Fibroblast of the aortic adventitia (primary cell): ENCODE data around the gene GJA9. TPM values are rescaled to one million over a fixed set of nuclear protein-coding genes. Genes with fewer than 3 reads are reported as not detected.
A peak's percentile ranks its signal among the peaks of the same experiment; 100 is the strongest.
"Not testable (repeated sequence)": the region's sequence is repeated elsewhere in the genome, so short reads cannot be mapped to it uniquely, and the experiment has no call there.

ENCODE experiments used
- DNase-seq: peaks from one replicate; pipeline ENCODE4 v3.0.0-alpha.2; 2010; ENCODE audit warnings: low read depth
- H3K4me3 ChIP-seq: 2 replicates; pipeline ENCODE4 v1.5.1; 2011; ENCODE audit warnings: low read depth, mild to moderate bottlenecking, control low read depth, low read length, moderate library complexity
- total RNA-seq: library from RNA; depleted of rRNA; stranded (reverse); fragments of >200 nt; gene quantifications from 2 replicates; pipeline ENCODE4 v1.2.3, GENCODE V29; 2012; ENCODE audit warnings: low replicate concordance
- TF ChIP-seq, protein P1 (sequence below): IDR thresholded peaks from 2 replicates; pipeline ENCODE4 v1.5.1; 2011; ENCODE audit warnings: mild to moderate bottlenecking, low read length, control low read depth, inconsistent platforms; ENCODE audit not compliant: insufficient read depth

Gene GJA9
- total RNA-seq, 1 donor: 0.09 TPM

DNA sequence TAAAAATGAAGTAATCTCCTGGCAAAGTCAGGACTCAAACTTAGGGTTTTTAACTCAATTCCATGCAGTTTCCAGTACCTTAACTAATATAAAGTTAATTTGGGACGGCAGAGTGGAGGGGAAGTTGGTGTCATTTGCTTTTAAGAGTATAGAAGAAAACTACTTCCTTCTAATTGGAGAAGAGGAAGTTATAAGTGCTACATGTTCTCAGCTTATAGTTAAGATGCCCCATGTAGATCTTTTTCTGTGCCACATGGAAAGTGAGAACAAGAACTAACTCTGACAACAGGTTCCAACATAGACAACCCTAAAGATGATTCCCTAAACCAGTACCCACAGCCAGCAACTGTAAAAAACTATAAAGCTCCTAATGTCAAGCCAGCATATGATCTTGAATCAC lies 33.3 kb downstream of the GJA9 start:
- no peak overlapping the region for H3K4me3 ChIP-seq
- TF ChIP-seq, protein P1, sequence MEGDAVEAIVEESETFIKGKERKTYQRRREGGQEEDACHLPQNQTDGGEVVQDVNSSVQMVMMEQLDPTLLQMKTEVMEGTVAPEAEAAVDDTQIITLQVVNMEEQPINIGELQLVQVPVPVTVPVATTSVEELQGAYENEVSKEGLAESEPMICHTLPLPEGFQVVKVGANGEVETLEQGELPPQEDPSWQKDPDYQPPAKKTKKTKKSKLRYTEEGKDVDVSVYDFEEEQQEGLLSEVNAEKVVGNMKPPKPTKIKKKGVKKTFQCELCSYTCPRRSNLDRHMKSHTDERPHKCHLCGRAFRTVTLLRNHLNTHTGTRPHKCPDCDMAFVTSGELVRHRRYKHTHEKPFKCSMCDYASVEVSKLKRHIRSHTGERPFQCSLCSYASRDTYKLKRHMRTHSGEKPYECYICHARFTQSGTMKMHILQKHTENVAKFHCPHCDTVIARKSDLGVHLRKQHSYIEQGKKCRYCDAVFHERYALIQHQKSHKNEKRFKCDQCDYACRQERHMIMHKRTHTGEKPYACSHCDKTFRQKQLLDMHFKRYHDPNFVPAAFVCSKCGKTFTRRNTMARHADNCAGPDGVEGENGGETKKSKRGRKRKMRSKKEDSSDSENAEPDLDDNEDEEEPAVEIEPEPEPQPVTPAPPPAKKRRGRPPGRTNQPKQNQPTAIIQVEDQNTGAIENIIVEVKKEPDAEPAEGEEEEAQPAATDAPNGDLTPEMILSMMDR: no peak
- no peak for DNase-seq

DNA sequence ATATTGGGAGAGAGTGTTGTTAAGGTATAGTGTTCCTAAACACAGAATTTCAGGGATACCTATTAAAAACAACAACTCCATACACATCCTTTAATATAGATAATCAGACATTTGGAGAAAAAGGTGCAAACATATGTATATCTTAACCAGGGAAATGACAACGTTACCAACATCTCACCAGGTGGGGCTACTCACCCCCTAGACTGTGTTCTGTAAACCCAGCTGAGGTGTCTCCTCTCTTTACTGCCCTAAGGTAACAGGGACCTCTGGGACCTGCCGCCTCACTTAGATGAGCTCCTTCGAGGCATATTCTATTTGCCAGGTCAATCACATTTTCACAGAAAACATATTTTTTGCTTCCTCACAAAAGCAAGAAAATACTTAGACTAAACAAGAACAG lies 35.2 kb downstream of the GJA9 start:
- DNase-seq: no peak
- TF ChIP-seq, protein P1: no peak
- no peak overlapping the region for H3K4me3 ChIP-seq

DNA sequence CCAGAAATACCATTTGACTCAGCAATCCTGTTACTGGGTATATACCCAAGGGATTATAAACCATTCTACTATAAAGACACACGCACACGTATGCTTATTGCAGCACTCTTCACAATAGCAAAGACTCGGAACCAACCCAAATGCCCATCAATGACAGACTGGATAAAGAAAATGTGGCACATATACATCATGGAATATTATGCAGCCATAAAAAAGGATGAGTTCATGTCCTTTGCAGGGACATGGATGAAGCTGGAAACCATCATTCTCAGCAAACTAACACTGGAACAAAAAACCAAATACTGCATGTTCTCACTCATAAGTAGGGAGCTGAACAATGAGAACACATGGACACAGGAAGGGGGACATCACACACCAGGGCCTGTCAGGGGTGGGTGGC lies 36.3 kb downstream of the GJA9 start:
- DNase-seq, H3K4me3 ChIP-seq: not testable (repeated sequence)

DNA sequence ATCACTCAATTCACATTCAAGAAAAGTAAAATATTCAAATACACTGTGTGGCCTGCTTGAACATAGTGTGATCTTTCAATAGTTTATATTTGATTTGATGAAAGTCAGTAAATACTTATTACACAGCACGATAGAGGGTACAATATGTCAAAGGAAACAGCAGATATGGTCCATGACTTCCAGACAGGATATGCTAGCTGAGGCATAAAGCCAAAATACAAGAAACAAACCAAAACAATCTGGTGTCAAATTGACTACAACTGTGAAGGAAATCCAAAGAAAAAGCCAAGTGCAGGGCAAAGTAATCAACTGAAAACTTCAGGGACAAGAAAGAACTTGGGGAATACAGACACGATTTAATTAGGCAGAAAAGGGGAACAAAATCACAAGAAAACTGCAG lies 41.1 kb downstream of the GJA9 start:
- no peak for DNase-seq
- no peak overlapping the region for H3K4me3 ChIP-seq
- TF ChIP-seq, protein P1: no peak

DNA sequence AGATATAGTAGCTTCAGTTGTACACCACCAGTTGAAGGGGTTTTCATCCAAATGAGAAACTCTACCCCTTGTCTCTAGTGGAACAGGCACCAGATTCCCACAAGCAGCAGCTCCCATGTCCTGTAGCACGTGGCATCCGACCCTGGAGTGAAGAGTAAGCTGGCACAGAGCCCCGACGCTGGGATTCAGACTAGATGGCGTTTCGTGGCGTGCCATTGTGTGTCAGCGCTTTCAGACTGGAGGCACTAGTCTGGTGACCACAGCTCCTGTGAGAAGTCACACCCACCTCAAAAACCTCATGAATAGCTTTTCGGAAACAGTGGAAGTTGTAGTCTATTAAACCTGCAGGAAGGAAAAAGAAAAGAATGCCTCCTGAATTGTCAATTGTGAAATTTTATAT lies 42.0 kb downstream of the GJA9 start:
- DNase-seq: no peak
- H3K4me3 ChIP-seq: no peak overlapping the region
- TF ChIP-seq, protein P1: no peak

DNA sequence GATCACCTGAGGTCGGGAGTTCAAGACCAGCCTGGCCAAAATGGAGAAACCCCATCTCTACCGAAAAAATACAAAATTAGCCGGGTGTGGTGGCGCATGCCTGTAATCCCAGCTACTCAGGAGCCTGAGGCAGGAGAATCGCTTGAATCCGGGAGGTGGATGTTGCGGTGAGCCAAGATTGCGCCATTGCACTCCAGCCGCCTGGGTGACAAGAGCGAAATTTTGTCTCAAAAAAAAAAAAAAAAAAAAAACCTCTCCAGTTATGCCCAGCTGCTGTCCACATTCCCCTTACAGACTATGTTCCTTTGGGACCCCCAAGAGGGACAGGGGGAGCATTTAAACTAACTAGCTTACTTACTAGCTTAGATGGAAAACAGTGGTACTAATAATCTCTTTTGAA lies 45.1 kb downstream of the GJA9 start:
- not testable (repeated sequence) for H3K4me3 ChIP-seq, DNase-seq

DNA sequence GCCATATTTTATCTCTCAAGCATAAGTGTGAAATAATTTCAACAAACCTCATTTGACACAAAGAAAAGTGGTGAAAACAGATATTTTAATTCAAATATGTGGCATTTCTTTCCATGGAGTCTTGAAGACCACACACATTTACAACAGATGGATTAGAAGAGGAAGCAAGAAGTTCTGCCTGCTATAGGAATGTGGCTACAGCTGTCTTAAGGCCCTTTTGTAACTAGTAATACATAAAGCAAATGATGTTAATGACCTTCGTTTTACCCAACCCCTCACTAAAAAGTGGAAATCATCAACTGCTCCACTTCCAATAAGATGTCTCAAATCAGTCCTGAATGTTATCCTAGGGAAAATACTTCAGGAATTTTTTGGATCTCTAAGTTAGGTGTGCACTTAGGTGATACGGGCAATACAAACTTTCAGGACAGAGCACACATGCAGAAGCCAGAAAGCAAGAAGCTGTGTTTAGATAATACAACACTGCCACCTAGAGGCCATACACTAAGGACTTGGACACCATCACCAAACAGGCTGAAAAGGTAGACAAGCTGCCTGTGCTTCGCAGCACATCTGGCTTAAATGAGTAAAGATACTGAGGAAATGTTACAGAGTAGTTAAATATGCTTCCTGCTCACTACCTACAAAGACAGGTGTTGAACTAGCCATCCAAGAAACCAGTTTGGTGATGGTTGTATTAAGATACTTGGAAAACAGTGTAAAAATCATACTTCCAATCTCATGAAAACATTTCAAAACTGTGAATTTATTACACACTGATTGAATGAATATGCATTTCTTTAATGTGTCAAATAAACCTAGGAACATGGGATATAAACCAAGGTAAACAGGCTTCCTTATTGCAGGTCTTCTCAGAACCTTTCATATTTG lies 46.2 kb downstream of the GJA9 start:
- TF ChIP-seq, protein P1: peak; percentile 81
- DNase-seq: peak; percentile 90
- no peak overlapping the region for H3K4me3 ChIP-seq

DNA sequence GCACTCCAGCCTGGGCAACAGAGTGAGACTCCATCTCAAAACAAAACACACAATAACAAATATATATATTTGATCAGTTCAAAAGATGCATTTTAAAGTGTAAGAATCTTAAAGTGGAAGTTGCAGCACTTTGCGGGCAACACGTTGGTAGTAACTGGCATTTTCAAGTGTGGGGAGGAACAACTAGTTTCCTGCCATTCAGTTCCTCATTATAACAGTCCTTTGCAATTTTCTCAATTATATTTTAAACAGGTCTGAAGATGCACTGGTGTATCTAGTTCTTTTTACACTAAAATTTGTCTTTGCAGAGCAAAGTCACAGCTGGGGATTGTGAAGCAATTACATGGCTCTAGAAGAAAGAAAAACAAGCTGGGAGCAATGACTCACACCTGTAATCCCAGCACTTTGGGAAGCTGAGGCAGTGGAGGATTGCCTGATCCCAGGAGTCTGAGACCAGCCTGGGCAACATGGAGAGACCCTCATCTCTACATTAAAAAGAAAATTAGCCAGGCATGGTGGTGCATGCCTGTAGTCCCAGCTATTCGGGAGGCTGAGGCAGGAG lies 47.1 kb downstream of the GJA9 start:
- DNase-seq: no peak
- no peak overlapping the region for H3K4me3 ChIP-seq
- TF ChIP-seq, protein P1: no peak
